Astrocyte of the spinal cord (primary cell): ENCODE measurements around the gene GPR15LG.

Source experiments
- DNase-seq: peaks from one replicate; pipeline ENCODE4 v3.0.0; 2011; ENCODE audit warnings: low read depth, low spot score
- H3K4me3 ChIP-seq: 2 replicates; pipeline ENCODE4 v1.5.1; 2011; ENCODE audit warnings: low read depth, mild to moderate bottlenecking, low read length, moderate library complexity
- CTCF ChIP-seq: IDR thresholded peaks from 2 replicates; pipeline ENCODE4 v1.5.1; 2012; ENCODE audit warnings: low read depth, mild to moderate bottlenecking, low read length, inconsistent platforms
- in situ Hi-C: cut with HindIII; loops from 2 replicates; pipeline ENCODE4 v1.10.0; 2017; ENCODE audit warnings: low sequenced_read_pairs

The GPR15LG gene

GRCh38 chr10:84221916-84222315 lies 48.3 kb downstream of the GPR15LG start:
- no peak for DNase-seq
- in situ Hi-C loops: no loop called here
- TF ChIP-seq CTCF: no peak
- no peak overlapping the region for H3K4me3 ChIP-seq

- in situ Hi-C loops: no loop called here
- TF ChIP-seq CTCF: no peak
- H3K4me3 ChIP-seq: no peak overlapping the region
- no peak for DNase-seq
Measured at GRCh38 chr10:84224411-84225028, 50.9 kb downstream of the GPR15LG start.

GRCh38 chr10:84225427-84226173 lies 52.0 kb downstream of the GPR15LG start, which contains the start of gene LRIT2:
Gene LRIT2 (minus strand): TSS chr10:84225544. CDS start chr10:84225520, 24 bp downstream.
- in situ Hi-C loops: no loop called here
- TF ChIP-seq CTCF: no peak
- H3K4me3 ChIP-seq: no peak within 1 kb of the TSS
- no peak for DNase-seq

- in situ Hi-C loops: no loop called here
- no peak for DNase-seq
- TF ChIP-seq CTCF: no peak
- H3K4me3 ChIP-seq: no peak overlapping the region
Measured at GRCh38 chr10:84226616-84227015, 53.0 kb downstream of the GPR15LG start.

GRCh38 chr10:84227810-84228209 lies 54.2 kb downstream of the GPR15LG start:
- in situ Hi-C loops: no loop called here
- TF ChIP-seq CTCF: no peak
- H3K4me3 ChIP-seq: no peak overlapping the region
- no peak for DNase-seq

GRCh38 chr10:84230359-84230758 lies 56.8 kb downstream of the GPR15LG start:
- H3K4me3 ChIP-seq: no peak overlapping the region
- TF ChIP-seq CTCF: no peak
- DNase-seq: no peak
- in situ Hi-C loops: no loop called here
